ENCODE measurements around the gene TENM4. TPM values are rescaled to one million over a fixed set of nuclear protein-coding genes. Genes with fewer than 3 reads are reported as not detected.

Gene TENM4
- polyA plus RNA-seq, 3 donors, result 0.31 to 1.7 TPM; not detected in 1

- Histone ChIP-seq H3K27ac (ENCODE audit: low read depth in 1 of 2, low read length in 2 of 2) (no peak overlapping the region), H3K36me3 (replicated peaks in 1 of 2; ENCODE audit: control insufficient read depth in 1 of 2, insufficient read depth in 2 of 2, low read length in 2 of 2) (no peaks in the 10 kb centered on the region), H2AFZ (ENCODE audit: insufficient read depth, low read depth, low read length, poor library complexity, severe bottlenecking) (no peak overlapping the region), H4K20me1 (ENCODE audit: insufficient read depth, low read length) (no peaks in the 10 kb centered on the region), H3K27me3 (ENCODE audit: control insufficient read depth in 2 of 2, insufficient read depth in 2 of 2, low read length in 2 of 2) (peaks cover 7 to 37% of the 10 kb centered on the region in 2 donors), H3K4me2 (replicated peaks; ENCODE audit: extremely low read depth, low read length, poor library complexity, severe bottlenecking) (no peak overlapping the region), H3K4me3 (replicated peaks in 1 of 3; ENCODE audit: low read depth in 2 of 3, low read length in 3 of 3) (no peak overlapping the region), H3K4me1 (ENCODE audit: control insufficient read depth in 1 of 2, insufficient read depth in 2 of 2, low read length in 2 of 2) (no peaks in the 10 kb centered on the region), H3K9me3 (replicated peaks in 1 of 2; ENCODE audit: control insufficient read depth in 1 of 2, insufficient read depth in 1 of 2, low read length in 2 of 2) (peaks cover 0 to 3% of the 10 kb centered on the region in 2 donors), H3K9ac (ENCODE audit: insufficient read depth, low read length, poor library complexity, severe bottlenecking) (no peak overlapping the region), H3K79me2 (ENCODE audit: insufficient read depth, low read length) (no peaks in the 10 kb centered on the region)
- Mint-ChIP-seq H3K4me1 (no peaks in the 10 kb centered on the region), H3K27ac (no peak overlapping the region), H3K4me3 (no peak overlapping the region), H3K9me3 (peaks cover 0 to 11% (median 4%) of the 10 kb centered on the region in 7 donors), H3K36me3 (no peaks in the 10 kb centered on the region), H3K27me3 (ENCODE audit: low read depth in 3 of 3) (peaks cover 14 to 42% (median 26%) of the 10 kb centered on the region in 3 donors)
- TF ChIP-seq CTCF (IDR thresholded peaks at IDR 0.05), result no peak
- DNase-seq, result no peak
- no CpG with 5 or more reads among the region's 1 CpG for WGBS (ENCODE audit: insufficient coverage)
- intact Hi-C loops (cut with micrococcal nuclease), result no loop called here
Measured at GRCh38 chr11:78906566-78906965, 534.3 kb downstream of the TENM4 start.

- WGBS (ENCODE audit: insufficient coverage), result 86% methylated on average over 3 of the region's 3 CpGs
- no peak overlapping the region for H3K27ac Mint-ChIP-seq
- H3K4me2 ChIP-seq (replicated peaks; ENCODE audit: extremely low read depth, low read length, poor library complexity, severe bottlenecking), result no peak overlapping the region
- H3K9me3 ChIP-seq (replicated peaks in 1 of 2; ENCODE audit: control insufficient read depth in 1 of 2, insufficient read depth in 1 of 2, low read length in 2 of 2), result peaks cover 0 to 3% of the 10 kb centered on the region in 2 donors
- no peak overlapping the region for H3K27ac ChIP-seq (ENCODE audit: low read depth in 1 of 2, low read length in 2 of 2)
- peaks cover 8 to 41% of the 10 kb centered on the region in 2 donors for H3K27me3 ChIP-seq (ENCODE audit: control insufficient read depth in 2 of 2, insufficient read depth in 2 of 2, low read length in 2 of 2)
- H3K9me3 Mint-ChIP-seq, result peaks cover 0 to 11% (median 4%) of the 10 kb centered on the region in 7 donors
- H3K4me3 Mint-ChIP-seq, result peak overlapping the region in 1 of 2 donors; percentile 23
- H2AFZ ChIP-seq (ENCODE audit: insufficient read depth, low read depth, low read length, poor library complexity, severe bottlenecking), result no peak overlapping the region
- H3K79me2 ChIP-seq (ENCODE audit: insufficient read depth, low read length), result no peaks in the 10 kb centered on the region
- H3K36me3 ChIP-seq (replicated peaks in 1 of 2; ENCODE audit: control insufficient read depth in 1 of 2, insufficient read depth in 2 of 2, low read length in 2 of 2), result no peaks in the 10 kb centered on the region
- H3K4me3 ChIP-seq (replicated peaks in 1 of 3; ENCODE audit: low read depth in 2 of 3, low read length in 3 of 3), result no peak overlapping the region
- H3K4me1 Mint-ChIP-seq, result no peaks in the 10 kb centered on the region
- no peak overlapping the region for H3K9ac ChIP-seq (ENCODE audit: insufficient read depth, low read length, poor library complexity, severe bottlenecking)
- no peak for DNase-seq
- no peak for TF ChIP-seq CTCF (IDR thresholded peaks at IDR 0.05)
- no peaks in the 10 kb centered on the region for H3K36me3 Mint-ChIP-seq
- peaks cover 14 to 48% (median 27%) of the 10 kb centered on the region in 3 donors for H3K27me3 Mint-ChIP-seq (ENCODE audit: low read depth in 3 of 3)
- no peaks in the 10 kb centered on the region for H3K4me1 ChIP-seq (ENCODE audit: control insufficient read depth in 1 of 2, insufficient read depth in 2 of 2, low read length in 2 of 2)
- intact Hi-C loops (cut with micrococcal nuclease), result no loop called here
- no peaks in the 10 kb centered on the region for H4K20me1 ChIP-seq (ENCODE audit: insufficient read depth, low read length)
Measured at GRCh38 chr11:78905756-78906155, 535.1 kb downstream of the TENM4 start.

Measured in CD14-positive monocyte (primary cell).